ENCODE data around the gene TCF15. TPM values are rescaled to one million over a fixed set of nuclear protein-coding genes. Genes with fewer than 3 reads are reported as not detected.

The TCF15 gene
- total and polyA plus RNA-seq, 2 of the 8 experiments (the other 6 are each of a cell fraction or from before 2014, with no cell fraction given), result 3.7 to 6.9 TPM

- TF ChIP-seq SP1 (IDR thresholded peaks at IDR 0.05; ENCODE audit: low read depth, low read length) (peak; percentile 83), TEAD4 (IDR thresholded peaks at IDR 0.05; ENCODE audit: low read depth, low read length) (peak; percentile 49; the same call in 1 of the 2 replicates), CBX5 (IDR thresholded peaks at IDR 0.05; ENCODE audit: low read depth, low read length) (no peak), GABPA (IDR thresholded peaks at IDR 0.05; ENCODE audit: borderline replicate concordance, insufficient read depth, low read length) (no peak)
- no peaks in the 10 kb centered on the region for H3K9me3 ChIP-seq (ENCODE audit: insufficient read depth in 2 of 2, low read depth in 1 of 2, low read length in 1 of 2)
- 0 out of 8 replicates have a peak overlapping the region, but pooled peaks of 1 of the 4 experiments have one; percentile 13 for H3K4me3 ChIP-seq (ENCODE audit: extremely low read depth in 1 of 4, insufficient read depth in 2 of 4, low read depth in 3 of 4, low read length in 4 of 4)
- H4K5ac ChIP-seq (ENCODE audit: insufficient read length, low read depth, low read length), result no peak overlapping the region
- DNase-seq (ENCODE audit: low read depth in 1 of 2, low spot score in 2 of 2), result peak in 1 of 2 experiments; percentile 63
- 0 out of 2 replicates have a peak overlapping the region, but pooled peaks have one; percentile 11 for H2BK12ac ChIP-seq (ENCODE audit: low read depth, low read length)
- H3K14ac ChIP-seq (ENCODE audit: insufficient read length), result no peak overlapping the region
- no peak overlapping the region for H3K4ac ChIP-seq (replicated peaks; ENCODE audit: insufficient read length, low read depth, low read length)
- no peak overlapping the region for H2BK120ac ChIP-seq (replicated peaks; ENCODE audit: low read depth, low read length)
- H3K23ac ChIP-seq (ENCODE audit: insufficient read length), result no peak overlapping the region
- H3K79me2 ChIP-seq (ENCODE audit: control insufficient read depth in 1 of 2, insufficient read depth in 2 of 2, low read length in 2 of 2), result no peaks in the 10 kb centered on the region
- no peak overlapping the region for H3K27ac ChIP-seq (ENCODE audit: low read depth, low read length)
- FAIRE-seq, result no peak
- no peak overlapping the region for H2AK5ac ChIP-seq (ENCODE audit: low read depth, low read length)
- H3K18ac ChIP-seq (ENCODE audit: extremely low read depth, low read length), result peak overlapping the region; percentile 57; the same call in 1 of the 2 replicates
- H3K36me3 ChIP-seq (ENCODE audit: control insufficient read depth in 2 of 4, insufficient read depth in 4 of 4, low read length in 3 of 4), result no peaks in the 10 kb centered on the region
- CTCF ChIA-PET (ENCODE audit: partially characterized antibody), result interaction anchor here (1.0 to 8.8 kb wide), 10 partner anchors 9 to 96 kb away, joined by 3 to 73 read pairs (median 4); no protein-coding TSS in a partner anchor
- peaks cover 13 to 34% (median 22%) of the 10 kb centered on the region in 4 experiments for H3K4me1 ChIP-seq (replicated peaks in 1 of 4; ENCODE audit: control insufficient read depth in 3 of 4, insufficient read depth in 4 of 4, low read length in 3 of 4)
- H4K20me1 ChIP-seq (replicated peaks in 1 of 2; ENCODE audit: control insufficient read depth in 1 of 2, insufficient read depth in 2 of 2, low read length in 2 of 2), result no peaks in the 10 kb centered on the region
- H4K8ac ChIP-seq (ENCODE audit: extremely low read depth, insufficient read depth, low read length), result peak overlapping the region; percentile 89
- no peaks in the 10 kb centered on the region for H3K79me1 ChIP-seq (ENCODE audit: low read depth, low read length)
- H3K4me2 ChIP-seq (ENCODE audit: insufficient read depth in 1 of 2, low read depth in 2 of 2, low read length in 2 of 2), result 0 out of 4 replicates have a peak overlapping the region, but pooled peaks of 1 of the 2 experiments have one; percentile 22
- no peak overlapping the region; the same call in 1 of the 2 replicates for H2BK15ac ChIP-seq (ENCODE audit: low read length)
- POLR2A ChIA-PET (ENCODE audit: partially characterized antibody), result interaction anchor here (3.7 to 5.0 kb wide), 2 partner anchors 9 to 29 kb away, joined by 18 to 24 read pairs; partner anchors contain the start of gene CSNK2A1
- WGBS, 2 experiments (ENCODE audit: extremely low coverage in 1 of 2, insufficient coverage in 1 of 2, insufficient read length in 1 of 2, insufficient replicate concordance in 2 of 2, low coverage in 1 of 2, low lambda C conversion rate in 2 of 2, missing lambda C conversion rate in 1 of 2), result 60% methylated on average over 21 of the region's 24 CpGs; no CpG with 5 or more reads in 1 of the 2 experiments
- H2AFZ ChIP-seq (ENCODE audit: low read length), result no peak overlapping the region
- H2BK20ac ChIP-seq (ENCODE audit: low read length), result peak overlapping the region; percentile 91; the same call in 1 of the 2 replicates
- no peak overlapping the region for H3K9ac ChIP-seq (replicated peaks in 1 of 4; ENCODE audit: extremely low read depth in 1 of 4, low read depth in 3 of 4, low read length in 3 of 4)
- H2BK5ac ChIP-seq (ENCODE audit: low read depth, low read length), result 0 out of 2 replicates have a peak overlapping the region, but pooled peaks have one; percentile 20
- no peak overlapping the region for H3K56ac ChIP-seq (replicated peaks; ENCODE audit: insufficient read length, low read depth, low read length)
- H3K27me3 ChIP-seq (replicated peaks in 1 of 4; ENCODE audit: control insufficient read depth in 3 of 4, extremely low read depth in 1 of 4, insufficient read depth in 3 of 4, low read length in 3 of 4), result peaks cover 0 to 11% (median 3%) of the 10 kb centered on the region in 4 experiments; a peak in 5 of 7 replicates
- no peak overlapping the region for H4K91ac ChIP-seq (replicated peaks; ENCODE audit: insufficient read length, low read length)
- H3K23me2 ChIP-seq (ENCODE audit: low read depth, low read length), result no peaks in the 10 kb centered on the region
Observed at GRCh38 chr20:571754-572441, 38.2 kb downstream of the TCF15 start.

Measured in H1 (cell line).